K562 (cell line): ENCODE measurements around the gene NUP85. TPM values are rescaled to one million over a fixed set of nuclear protein-coding genes. Genes with fewer than 3 reads are reported as not detected.

Experiments used
- ARID1B ChIP-seq: fragments of 450-650 bp; IDR thresholded peaks from 2 replicates; pipeline ENCODE4 v1.6.1; 2016; ENCODE audit warnings: antibody characterized with exemption, mild to moderate bottlenecking, inconsistent platforms
- BRF1 ChIP-seq: IDR thresholded peaks from 3 replicates; pipeline ENCODE4 v1.6.1; 2011; ENCODE audit warnings: borderline replicate concordance, mild to moderate bottlenecking; ENCODE audit not compliant: insufficient read length; ENCODE audit errors: extremely low read depth
- COPS2 ChIP-seq: fragments of 450-650 bp; conservative IDR thresholded peaks from 2 replicates; pipeline ENCODE4 v1.6.1; 2016; ENCODE audit warnings: mild to moderate bottlenecking, moderate library complexity
- DPF2 ChIP-seq: fragments of 450-650 bp; IDR thresholded peaks from 2 replicates; pipeline ENCODE4 v1.6.1; 2016
- E4F1 ChIP-seq: fragments of 250-450 bp; sonication (Bioruptor Pico); IDR thresholded peaks from 2 replicates; pipeline ENCODE4 v1.5.0; 2021; ENCODE audit warnings: mild to moderate bottlenecking, borderline replicate concordance
- EP300 ChIP-seq: IDR thresholded peaks from 2 replicates; pipeline ENCODE4 v1.6.1; 2012; ENCODE audit warnings: low read length, improper control_type of control experiment
- EP400 ChIP-seq: fragments of 450-650 bp; IDR thresholded peaks from 2 replicates; pipeline ENCODE4 v1.6.1; 2017; ENCODE audit warnings: antibody characterized with exemption, mild to moderate bottlenecking, moderate library complexity
- FOXK2 ChIP-seq, 2 experiments: fragments of 450-650 bp; IDR thresholded peaks in 1 of 2; conservative IDR thresholded peaks in 1 of 2; 2 replicates each; pipeline ENCODE4 v1.6.1; 2016; ENCODE audit warnings: low read depth in 2 of 2, mild to moderate bottlenecking in 1 of 2
- GABPA ChIP-seq: fragments of 200-800 bp; sonication (Bioruptor generic); conservative IDR thresholded peaks from 2 replicates; pipeline ENCODE4 v1.6.1; 2016; ENCODE audit warnings: low read depth, missing genetic modification characterization, missing compliant biosample characterization
- HDAC2 ChIP-seq: fragments of 450-650 bp; IDR thresholded peaks from 2 replicates; pipeline ENCODE4 v1.6.1; 2016; ENCODE audit warnings: mild to moderate bottlenecking
- MCM7 ChIP-seq, 2 experiments: fragments of 450-650 bp; IDR thresholded peaks; 2 replicates each; pipeline ENCODE4 v1.6.1; 2016 to 2018
- MIER1 ChIP-seq: fragments of 450-650 bp; IDR thresholded peaks from 2 replicates; pipeline ENCODE4 v1.6.1; 2016; ENCODE audit warnings: antibody characterized with exemption, mild to moderate bottlenecking, low read depth
- NR3C1 ChIP-seq: sonication (generic); formaldehyde crosslinking; IDR thresholded peaks from 2 replicates; pipeline ENCODE4 v1.8.1; 2022; ENCODE audit warnings: missing genetic modification reagents
- PBX2 ChIP-seq, 2 experiments: IDR thresholded peaks in 1 of 2; conservative IDR thresholded peaks in 1 of 2; 2 replicates each; pipeline ENCODE4 v1.6.1; 2016; ENCODE audit warnings: low read depth in 2 of 2, mild to moderate bottlenecking in 1 of 2, missing compliant biosample characterization in 1 of 2, missing genetic modification characterization in 1 of 2, moderate library complexity in 1 of 2
- POLR2A ChIP-seq: fragments of 450-650 bp; conservative IDR thresholded peaks from 2 replicates; pipeline ENCODE4 v1.6.1; 2016
- SMC3 ChIP-seq: conservative IDR thresholded peaks from 2 replicates; pipeline ENCODE4 v1.6.1; 2011; ENCODE audit warnings: low read depth, low read length, improper control_type of control experiment; ENCODE audit not compliant: insufficient read depth
- SNRNP70 ChIP-seq: fragments of 200-400 bp; formaldehyde crosslinking; optimal IDR thresholded peaks from 2 replicates; pipeline ENCODE3; 2017; ENCODE audit warnings: low read depth, low read length
- XRCC4 ChIP-seq: IDR thresholded peaks from one replicate; pipeline ENCODE4 v1.6.1; 2011; ENCODE audit not compliant: insufficient read depth, insufficient read length; ENCODE audit errors: extremely low read depth
- ZBTB17 ChIP-seq: fragments of 450-650 bp; formaldehyde crosslinking; IDR thresholded peaks from 2 replicates; pipeline ENCODE4 v1.4.0; 2020; ENCODE audit warnings: mild to moderate bottlenecking
- ZNF24 ChIP-seq: fragments of 450-650 bp; IDR thresholded peaks from 2 replicates; pipeline ENCODE4 v1.6.1; 2016
- ZNF347 ChIP-seq: fragments of 450-650 bp; formaldehyde crosslinking; IDR thresholded peaks from 2 replicates; pipeline ENCODE4 v1.4.0; 2020; ENCODE audit warnings: low read depth, mild to moderate bottlenecking, moderate library complexity
- ZNF507 ChIP-seq: conservative IDR thresholded peaks from 2 replicates; pipeline ENCODE4 v1.6.1; 2017; ENCODE audit warnings: missing genetic modification characterization, missing compliant biosample characterization
- polyA plus RNA-seq, 8 experiments: library from polyadenylated mRNA; depleted of rRNA in 4 of 8; stranded (reverse) in 5 of 8; unstranded in 3 of 8; fragments of >200 nt; fragmentation: Nextera tagmentation in 2 of 8; fragmentation: Illumina TruSeq in 1 of 8; extraction: Ambion mirVana in 2 of 8; extraction: Trizol in 1 of 8; gene quantifications; 2 replicates each; pipeline versions ENCODE4 v1.2.1 to v1.2.3, GENCODE V29; 2011 to 2014; ENCODE audit warnings: inconsistent platforms in 1 of 8, missing spikeins in 1 of 8
- total RNA-seq, 7 experiments: library from RNA; depleted of rRNA in 6 of 7; stranded (reverse); fragments of >200 nt in 6 of 7; fragmentation: Illumina TruSeq in 2 of 7; extraction: Trizol in 2 of 7; gene quantifications; 2 replicates each; pipeline versions ENCODE4 v1.2.1 to v1.2.3, GENCODE V29; 2011 to 2021; ENCODE audit warnings: low replicate concordance in 1 of 7
- TF ChIP-seq, protein P1 (sequence below): IDR thresholded peaks from 2 replicates; pipeline ENCODE4 v1.6.1; 2011; ENCODE audit warnings: borderline replicate concordance, low read depth, mild to moderate bottlenecking, moderate library complexity, low read length; ENCODE audit not compliant: insufficient read depth, poor library complexity, severe bottlenecking

NUP85 gene
- total and polyA plus RNA-seq, 9 of the 15 experiments (the other 6 are each of a cell fraction or from before 2014, with no cell fraction given) = 50.2 to 177 (median 110) TPM

- TF ChIP-seq, protein P1, sequence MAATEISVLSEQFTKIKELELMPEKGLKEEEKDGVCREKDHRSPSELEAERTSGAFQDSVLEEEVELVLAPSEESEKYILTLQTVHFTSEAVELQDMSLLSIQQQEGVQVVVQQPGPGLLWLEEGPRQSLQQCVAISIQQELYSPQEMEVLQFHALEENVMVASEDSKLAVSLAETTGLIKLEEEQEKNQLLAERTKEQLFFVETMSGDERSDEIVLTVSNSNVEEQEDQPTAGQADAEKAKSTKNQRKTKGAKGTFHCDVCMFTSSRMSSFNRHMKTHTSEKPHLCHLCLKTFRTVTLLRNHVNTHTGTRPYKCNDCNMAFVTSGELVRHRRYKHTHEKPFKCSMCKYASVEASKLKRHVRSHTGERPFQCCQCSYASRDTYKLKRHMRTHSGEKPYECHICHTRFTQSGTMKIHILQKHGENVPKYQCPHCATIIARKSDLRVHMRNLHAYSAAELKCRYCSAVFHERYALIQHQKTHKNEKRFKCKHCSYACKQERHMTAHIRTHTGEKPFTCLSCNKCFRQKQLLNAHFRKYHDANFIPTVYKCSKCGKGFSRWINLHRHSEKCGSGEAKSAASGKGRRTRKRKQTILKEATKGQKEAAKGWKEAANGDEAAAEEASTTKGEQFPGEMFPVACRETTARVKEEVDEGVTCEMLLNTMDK = peak; percentile 88
- TF ChIP-seq ZNF347 (CRISPR knock-in tag) (no peak), POLR2A (peak; percentile 73; the same call in 1 of the 2 replicates), PBX2 (CRISPR knock-in tag; IDR thresholded peaks at IDR 0.05; ENCODE audit: low read depth) (no peak), PBX2 (tag; conservative IDR thresholded peaks at IDR 0.05; ENCODE audit: low read depth) (no peak), MCM7 (IDR thresholded peaks at IDR 0.05) (no peak), ZNF507 (tag) (no peak), XRCC4 (no peak), FOXK2 (conservative IDR thresholded peaks at IDR 0.05 in 1 of 2, IDR thresholded peaks at IDR 0.05 in 1 of 2; ENCODE audit: low read depth in 2 of 2) (no peak), GABPA (tag) (peak; percentile 89), ARID1B (no peak), MIER1 (no peak), ZNF24 (peak; percentile 56; the same call in 1 of the 2 replicates), E4F1 (no peak), SMC3 (peak; percentile 49; the same call in 1 of the 2 replicates), ZBTB17 (CRISPR knock-in tag) (0 out of 2 replicates have a peak, but pooled peaks have one; percentile 38), NR3C1 (CRISPR knock-in tag) (peak; percentile 26; the same call in 1 of the 2 replicates), COPS2 (no peak), BRF1 (no peak), SNRNP70 (no peak), EP300 (no peak), DPF2 (no peak), HDAC2 (no peak), EP400 (peak; percentile 79; the same call in 1 of the 2 replicates)
These were observed 65.9 kb downstream of the NUP85 start (continued) for GRCh38 chr17:75271233-75271954.
